ENCODE measurements around the gene CZIB. TPM values are rescaled to one million over a fixed set of nuclear protein-coding genes. Genes with fewer than 3 reads are reported as not detected.

CZIB gene
- total RNA-seq, 3 donors from 2014 or later (not counting 1 experiment from before 2014, with no cell fraction given) = 39.6 to 49.7 (median 40.5) TPM

GRCh38 chr1:53196485-53197290 is 23.7 kb downstream of the CZIB start, which contains the start of gene CPT2:
Gene CPT2 (plus strand): TSS chr1:53196824. CDS start chr1:53196944, 120 bp downstream.
- TF ChIP-seq CTCF (IDR thresholded peaks at IDR 0.05) = no peak
- Mint-ChIP-seq H3K4me3 (peak within 1 kb of the TSS; percentile 92), H3K36me3 (no peaks in the 10 kb centered on the region), H3K27ac (peak within 1 kb of the TSS; percentile 94 to 95), H3K27me3 (ENCODE audit: low read depth in 2 of 2) (no peaks in the 10 kb centered on the region), H3K9me3 (no peaks in the 10 kb centered on the region), H3K4me1 (peaks cover 21 to 28% of the 10 kb centered on the region in 2 donors)
- no peaks in the 10 kb centered on the region for H3K9me3 ChIP-seq (ENCODE audit: control insufficient read depth, insufficient read depth, low read length)
- peaks cover 19% of the 10 kb centered on the region for H3K4me1 ChIP-seq (ENCODE audit: control insufficient read depth, insufficient read depth, low read length)
- peak; percentile 97 to 99 (median 98) for ATAC-seq
- DNase-seq = peak; percentile 89 to 94
- peak within 1 kb of the TSS; percentile 76 for H3K4me3 ChIP-seq (ENCODE audit: low read length)
- H3K36me3 ChIP-seq (ENCODE audit: control insufficient read depth, insufficient read depth, low read length) = peaks cover 9% of the 10 kb centered on the region
- intact Hi-C loops (cut with micrococcal nuclease) = loop anchor here (1.0 kb wide), 2 partner anchors 24 to 42 kb away; partner anchors contain the start of genes CZIB and MAGOH
- WGBS (ENCODE audit: insufficient coverage) = under 1% methylated on average over 57 of the region's 57 CpGs
- H3K27me3 ChIP-seq (ENCODE audit: control insufficient read depth, insufficient read depth, low read length) = no peaks in the 10 kb centered on the region
- H3K27ac ChIP-seq (ENCODE audit: low read length) = peak within 1 kb of the TSS; percentile 94

GRCh38 chr1:53196017-53196484 is 24.4 kb downstream of the CZIB start:
- H3K4me1 Mint-ChIP-seq = peaks cover 21 to 28% of the 10 kb centered on the region in 2 donors
- TF ChIP-seq CTCF (IDR thresholded peaks at IDR 0.05) = no peak
- peak overlapping the region; percentile 94 to 95 for H3K27ac Mint-ChIP-seq
- H3K4me3 ChIP-seq (ENCODE audit: low read length) = peak overlapping the region; percentile 76
- no peaks in the 10 kb centered on the region for H3K27me3 ChIP-seq (ENCODE audit: control insufficient read depth, insufficient read depth, low read length)
- DNase-seq = peak in 1 of 2 donors; percentile 10
- peaks cover 4% of the 10 kb centered on the region for H3K36me3 ChIP-seq (ENCODE audit: control insufficient read depth, insufficient read depth, low read length)
- intact Hi-C loops (cut with micrococcal nuclease) = loop anchor here (1.0 kb wide), 2 partner anchors 24 to 42 kb away; partner anchors contain the start of genes CZIB and MAGOH
- no peaks in the 10 kb centered on the region for H3K9me3 ChIP-seq (ENCODE audit: control insufficient read depth, insufficient read depth, low read length)
- H3K9me3 Mint-ChIP-seq = no peaks in the 10 kb centered on the region
- H3K27me3 Mint-ChIP-seq (ENCODE audit: low read depth in 2 of 2) = no peaks in the 10 kb centered on the region
- peaks cover 19% of the 10 kb centered on the region for H3K4me1 ChIP-seq (ENCODE audit: control insufficient read depth, insufficient read depth, low read length)
- 78% methylated on average over 6 of the region's 9 CpGs for WGBS (ENCODE audit: insufficient coverage)
- H3K4me3 Mint-ChIP-seq = peak overlapping the region; percentile 92
- H3K36me3 Mint-ChIP-seq = no peaks in the 10 kb centered on the region
- ATAC-seq = peak; percentile 7 to 27 (median 20)
- peak overlapping the region; percentile 94 for H3K27ac ChIP-seq (ENCODE audit: low read length)

GRCh38 chr1:53195246-53196016 is 25.0 kb downstream of the CZIB start:
- Mint-ChIP-seq H3K36me3 (no peaks in the 10 kb centered on the region), H3K27ac (peak overlapping the region; percentile 94 to 95), H3K4me3 (no peak overlapping the region), H3K4me1 (peaks cover 21 to 28% of the 10 kb centered on the region in 2 donors), H3K9me3 (no peaks in the 10 kb centered on the region), H3K27me3 (ENCODE audit: low read depth in 2 of 2) (peaks cover 0 to 3% of the 10 kb centered on the region in 2 donors)
- no peak overlapping the region for H3K4me3 ChIP-seq (ENCODE audit: low read length)
- no peaks in the 10 kb centered on the region for H3K27me3 ChIP-seq (ENCODE audit: control insufficient read depth, insufficient read depth, low read length)
- no peaks in the 10 kb centered on the region for H3K36me3 ChIP-seq (ENCODE audit: control insufficient read depth, insufficient read depth, low read length)
- intact Hi-C loops (cut with micrococcal nuclease) = loop anchor here (1.0 kb wide), 2 partner anchors 25 to 43 kb away; partner anchors contain the start of genes CZIB and MAGOH
- H3K9me3 ChIP-seq (ENCODE audit: control insufficient read depth, insufficient read depth, low read length) = no peaks in the 10 kb centered on the region
- 96% methylated on average over 11 of the region's 11 CpGs for WGBS (ENCODE audit: insufficient coverage)
- DNase-seq (no peak), ATAC-seq (no peak)
- no peak for TF ChIP-seq CTCF (IDR thresholded peaks at IDR 0.05)
- H3K27ac ChIP-seq (ENCODE audit: low read length) = no peak overlapping the region
- peaks cover 19% of the 10 kb centered on the region for H3K4me1 ChIP-seq (ENCODE audit: control insufficient read depth, insufficient read depth, low read length)

Measured in natural killer cell (primary cell).